GM18507 (cell line): ENCODE results near the gene KCNJ16.

Source experiments
- DNase-seq: peaks from one replicate; pipeline ENCODE4 v3.0.0; 2011; ENCODE audit warnings: low read depth; ENCODE audit not compliant: insufficient read length; ENCODE audit errors: extremely low spot score
- FAIRE-seq: peaks from 2 replicates; lab custom pipeline; 2011; peaks lifted over from hg19 to GRCh38; lab: Jason Lieb, UNC

Gene KCNJ16

DNA sequence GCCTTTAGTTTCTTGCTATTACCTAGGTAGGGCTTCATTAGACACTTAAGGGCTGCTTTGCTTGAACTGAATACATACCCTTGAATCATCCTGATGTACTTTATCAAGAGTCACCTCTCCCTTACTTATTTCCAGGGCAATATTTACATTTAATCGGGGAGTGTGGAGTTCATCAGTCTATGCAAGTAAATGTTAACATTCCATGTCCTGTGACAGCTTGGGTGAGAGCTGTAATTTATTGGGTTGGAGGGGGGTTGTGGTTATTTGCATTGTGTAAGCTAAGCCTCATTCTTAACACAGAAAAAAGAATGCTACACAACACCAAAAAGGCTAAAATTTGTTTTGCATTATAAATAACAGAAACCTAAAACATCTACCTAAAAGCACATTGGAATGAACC lies 16.7 kb downstream of the KCNJ16 start:
- DNase-seq, result no peak
- FAIRE-seq, result no peak

GRCh38 chr17:70093163-70093562 lies 18.1 kb downstream of the KCNJ16 start:
- DNase-seq, result no peak
- no peak for FAIRE-seq

- FAIRE-seq (no peak), DNase-seq (no peak)
Observed at GRCh38 chr17:70095455-70095854, 20.4 kb downstream of the KCNJ16 start.

DNA sequence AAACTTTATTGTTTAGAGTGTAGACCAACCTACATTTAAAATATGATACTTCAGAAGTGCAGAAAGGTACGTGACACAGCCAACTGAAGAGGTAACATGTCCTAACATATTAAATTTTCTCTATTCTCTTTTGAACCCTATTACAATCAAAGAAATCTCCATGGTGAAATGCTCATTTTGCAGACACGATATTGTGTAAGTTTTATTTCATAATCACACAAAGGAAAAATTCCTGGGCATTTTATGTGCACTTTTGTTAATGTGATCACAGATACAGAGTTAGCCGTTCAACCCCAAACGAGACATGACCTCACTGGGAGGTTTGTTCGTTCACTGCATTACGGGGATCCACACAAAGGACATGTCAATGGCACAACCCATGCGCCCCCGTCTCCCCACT lies 21.8 kb downstream of the KCNJ16 start:
- FAIRE-seq, result no peak

DNA sequence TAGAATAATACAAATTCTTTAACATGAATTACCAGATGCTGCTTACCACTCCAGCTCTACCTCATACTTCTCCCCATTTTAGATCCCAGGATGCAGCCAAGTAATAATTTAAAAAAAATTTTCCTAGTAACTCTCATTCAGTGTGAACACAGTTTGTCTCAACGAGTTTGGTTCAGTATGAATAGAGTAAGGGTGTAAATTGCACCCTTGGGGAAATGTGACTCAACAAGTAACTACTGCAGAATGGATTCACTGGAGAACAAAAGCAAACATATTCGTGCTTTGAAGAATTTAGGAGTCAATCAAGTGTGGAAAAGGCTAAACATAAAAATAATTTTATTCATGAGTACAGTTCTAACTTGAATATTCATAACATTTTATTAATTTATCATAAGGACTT lies 23.0 kb downstream of the KCNJ16 start:
- FAIRE-seq (no peak), DNase-seq (no peak)

More for the DNA sequence above, 21.8 kb downstream of the KCNJ16 start:
- DNase-seq, result no peak

- DNase-seq (no peak), FAIRE-seq (no peak)
Observed at GRCh38 chr17:70099294-70099693, 24.3 kb downstream of the KCNJ16 start.

GRCh38 chr17:70099884-70100283 lies 24.9 kb downstream of the KCNJ16 start:
- FAIRE-seq, result no peak

DNA sequence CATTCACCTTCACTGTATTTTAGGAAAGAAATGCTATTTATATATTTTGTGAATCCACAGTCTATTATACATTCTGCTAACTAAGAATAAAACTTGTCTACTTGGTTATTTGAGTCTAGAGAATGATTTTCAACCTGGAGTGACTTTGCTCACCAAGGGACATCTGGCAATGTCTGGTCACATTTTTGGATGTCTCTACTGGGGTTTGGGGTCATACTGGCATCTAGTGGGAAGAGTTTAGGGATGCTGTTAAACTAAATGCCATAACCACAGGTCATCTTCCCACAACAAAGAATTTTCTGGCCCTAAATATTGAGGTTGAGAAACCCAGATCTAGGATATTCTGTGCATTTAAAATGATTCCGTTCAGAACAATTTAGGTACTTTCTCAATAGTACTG lies 26.0 kb downstream of the KCNJ16 start:
- DNase-seq, result no peak
- FAIRE-seq, result no peak

More at GRCh38 chr17:70099884-70100283, 24.9 kb downstream of the KCNJ16 start:
- DNase-seq, result no peak

GRCh38 chr17:70102531-70102930 lies 27.5 kb downstream of the KCNJ16 start:
- DNase-seq, result no peak
- no peak for FAIRE-seq

GRCh38 chr17:70104791-70105523 lies 29.9 kb downstream of the KCNJ16 start:
- FAIRE-seq, result no peak

GRCh38 chr17:70105641-70106040 lies 30.6 kb downstream of the KCNJ16 start:
- FAIRE-seq (no peak), DNase-seq (no peak)

More at GRCh38 chr17:70104791-70105523, 29.9 kb downstream of the KCNJ16 start:
- no peak for DNase-seq

DNA sequence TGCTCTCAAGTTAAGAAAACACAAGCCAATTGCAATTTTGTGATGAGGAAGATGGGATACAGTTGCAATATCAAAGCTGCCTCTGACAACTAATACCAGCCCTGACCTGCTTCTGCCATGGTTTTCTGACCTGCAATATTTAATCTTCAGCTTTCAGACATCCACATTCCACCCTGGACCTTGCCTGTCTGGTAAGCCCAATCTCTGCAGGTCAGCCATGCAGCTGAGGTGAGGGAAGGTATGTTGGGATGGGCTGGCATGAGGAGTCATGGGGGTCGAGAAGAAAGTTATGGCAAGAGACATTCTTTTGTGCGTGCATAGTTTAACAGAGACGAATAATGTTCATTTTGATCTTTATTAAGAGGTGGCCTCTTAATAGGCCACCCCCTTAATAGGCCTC lies 31.5 kb downstream of the KCNJ16 start:
- FAIRE-seq (no peak), DNase-seq (no peak)

DNA sequence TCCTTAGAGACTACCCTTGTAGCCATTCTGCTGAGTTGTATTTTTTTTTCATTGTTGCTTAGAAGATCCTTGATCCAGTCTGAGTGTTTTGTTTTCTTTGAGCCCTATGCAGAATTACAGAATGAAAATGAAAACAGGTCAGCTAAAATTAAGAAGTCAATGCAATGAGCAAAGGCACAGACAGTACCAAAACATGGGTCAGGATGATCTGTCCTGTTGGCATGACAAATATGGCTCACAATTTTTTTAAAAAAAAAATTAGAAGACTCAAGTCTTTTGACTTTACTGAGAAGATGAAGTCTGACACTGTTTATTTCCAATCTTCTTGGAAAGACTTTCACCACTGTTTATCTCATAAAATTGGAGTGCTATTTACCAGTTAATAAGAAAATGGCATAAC lies 32.4 kb downstream of the KCNJ16 start:
- FAIRE-seq (no peak), DNase-seq (no peak)

DNA sequence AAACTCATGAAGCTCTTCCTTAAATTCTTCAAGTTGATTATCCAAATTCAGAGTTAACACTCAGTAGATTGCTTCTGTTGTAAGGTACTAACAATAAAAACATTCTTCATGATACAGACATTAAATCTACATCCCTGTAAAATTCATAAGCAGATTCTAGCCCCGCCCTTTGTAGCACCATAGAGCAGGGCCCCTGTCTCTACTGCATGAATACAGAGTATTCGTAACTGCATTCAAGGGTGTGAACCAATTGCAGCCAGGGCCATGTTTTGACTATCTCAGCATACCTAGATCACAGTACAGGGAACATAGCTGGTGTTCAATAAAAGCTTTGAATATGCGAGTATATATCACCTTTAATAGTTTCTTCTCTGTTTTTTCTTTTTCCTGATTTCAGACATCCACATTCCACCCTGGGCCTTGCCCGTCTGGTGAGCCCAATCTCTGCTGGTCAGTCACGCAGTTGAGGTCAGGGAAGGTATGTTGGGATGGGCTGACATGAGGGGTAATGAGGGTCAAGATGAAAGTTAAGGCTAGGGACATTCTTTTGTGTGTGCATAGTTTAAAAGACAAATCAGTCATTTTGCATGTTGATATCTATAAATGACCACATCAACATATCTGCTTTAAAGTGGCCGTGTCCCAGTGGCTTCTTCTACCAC lies 33.0 kb downstream of the KCNJ16 start:
- FAIRE-seq, result no peak
- no peak for DNase-seq

- FAIRE-seq (no peak), DNase-seq (no peak)
Observed at GRCh38 chr17:70109497-70109896, 34.5 kb downstream of the KCNJ16 start.

GRCh38 chr17:70110443-70110880 lies 35.4 kb downstream of the KCNJ16 start:
- DNase-seq, result no peak
- FAIRE-seq, result no peak

DNA sequence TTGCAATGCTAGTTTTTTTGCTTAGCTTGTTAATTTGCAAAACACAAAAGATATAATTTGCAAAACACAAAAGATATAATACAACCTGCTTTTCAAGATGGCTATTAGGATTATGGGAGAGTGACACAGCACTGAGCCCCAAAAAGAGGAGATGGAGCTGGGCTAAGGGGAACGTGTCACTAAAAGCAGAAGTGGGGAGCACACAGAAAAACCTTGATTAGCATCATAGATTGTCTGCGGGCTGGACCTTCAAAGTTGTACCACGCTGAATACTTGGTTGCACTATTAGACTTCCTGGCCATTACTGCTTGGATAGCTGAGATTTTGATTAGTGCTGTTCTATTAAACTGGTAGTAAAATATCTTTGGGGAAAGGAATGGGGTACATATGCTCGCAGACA lies 36.2 kb downstream of the KCNJ16 start:
- no peak for FAIRE-seq
- no peak for DNase-seq

DNA sequence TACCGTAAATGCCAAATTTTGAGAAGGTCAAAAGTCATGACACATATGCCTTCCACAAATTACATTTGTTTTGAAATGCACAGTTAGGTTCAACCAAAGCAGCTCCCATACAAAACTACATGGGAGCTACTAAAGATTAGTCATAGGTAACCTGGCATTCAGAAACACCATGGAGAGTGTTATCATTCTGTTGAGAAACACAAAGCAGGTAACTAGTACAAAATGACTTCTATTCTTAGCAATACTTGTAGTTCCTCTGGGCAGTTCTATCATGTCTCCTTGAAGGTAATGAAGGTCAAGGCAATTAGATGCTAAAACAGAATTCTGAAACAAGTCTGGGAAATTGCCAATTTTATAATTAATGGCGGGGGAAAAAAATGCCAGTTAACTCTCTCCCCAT lies 39.4 kb downstream of the KCNJ16 start:
- FAIRE-seq (no peak), DNase-seq (no peak)

DNA sequence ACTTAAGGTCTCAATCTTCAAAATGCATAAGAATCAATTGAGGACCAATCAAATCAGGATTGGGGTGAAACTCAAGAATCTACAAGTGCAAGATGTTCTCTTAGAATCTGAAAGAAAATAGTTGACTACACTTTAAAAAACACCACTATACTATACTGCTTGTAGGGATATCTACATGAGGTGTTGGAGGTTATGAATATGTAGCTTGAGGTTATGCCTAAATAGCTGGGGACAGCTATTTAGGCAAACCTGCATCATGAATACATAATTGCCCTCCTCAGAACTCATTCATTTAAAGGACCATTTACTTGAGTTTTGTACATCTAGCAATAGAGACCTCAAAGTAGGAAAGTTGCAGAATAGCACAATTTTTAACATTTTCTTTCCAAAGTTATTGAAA lies 40.1 kb downstream of the KCNJ16 start:
- no peak for FAIRE-seq
- DNase-seq, result no peak

DNA sequence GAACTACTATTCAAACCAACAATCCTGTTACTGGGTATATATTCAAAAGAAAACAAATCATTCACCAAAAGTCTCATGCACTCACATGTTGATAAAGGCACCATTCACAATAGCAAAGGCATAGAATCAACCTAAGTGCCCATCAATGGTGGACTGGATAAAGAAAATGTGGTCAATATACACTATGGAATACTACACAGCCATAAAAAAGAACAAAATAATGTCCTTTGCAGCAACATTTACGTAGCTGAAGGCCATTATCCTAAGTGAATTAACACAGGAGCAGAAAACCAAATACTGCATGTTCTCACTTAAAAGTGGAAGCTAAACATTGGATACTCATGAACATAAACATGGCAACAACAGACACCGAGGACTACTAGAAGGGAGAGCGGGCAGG lies 41.9 kb downstream of the KCNJ16 start:
- FAIRE-seq, result no peak
- DNase-seq, result no peak

DNA sequence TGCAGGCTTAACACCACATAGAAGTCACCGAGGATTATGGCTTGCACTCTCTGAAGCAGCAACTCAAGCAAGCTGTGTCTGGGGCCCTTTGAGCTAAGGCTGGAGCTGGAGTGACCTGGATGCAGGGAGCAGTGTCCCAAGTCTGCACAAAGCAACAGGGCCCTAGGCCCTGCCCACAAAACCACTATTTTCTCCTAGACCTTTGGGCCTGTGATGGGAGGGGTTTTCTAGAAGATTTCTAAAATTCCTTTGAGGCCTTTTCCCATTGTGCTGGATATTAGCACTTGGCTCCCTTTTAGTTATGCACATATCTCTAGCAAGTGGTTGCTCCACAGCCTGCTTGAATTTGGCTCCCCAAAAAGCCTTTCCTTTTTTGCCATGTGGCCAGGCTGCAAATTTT lies 44.5 kb downstream of the KCNJ16 start:
- FAIRE-seq (no peak), DNase-seq (no peak)
